COLO829 (cell line): ENCODE data around the gene TCP11L1.
"Not testable (repeated sequence)": the region's sequence is repeated elsewhere in the genome, so short reads cannot be mapped to it uniquely, and the experiment has no call there.

Experiments used
- DNase-seq: peaks from one replicate; pipeline ENCODE4 v3.0.0; 2012; ENCODE audit warnings: low spot score

TCP11L1 gene

DNA sequence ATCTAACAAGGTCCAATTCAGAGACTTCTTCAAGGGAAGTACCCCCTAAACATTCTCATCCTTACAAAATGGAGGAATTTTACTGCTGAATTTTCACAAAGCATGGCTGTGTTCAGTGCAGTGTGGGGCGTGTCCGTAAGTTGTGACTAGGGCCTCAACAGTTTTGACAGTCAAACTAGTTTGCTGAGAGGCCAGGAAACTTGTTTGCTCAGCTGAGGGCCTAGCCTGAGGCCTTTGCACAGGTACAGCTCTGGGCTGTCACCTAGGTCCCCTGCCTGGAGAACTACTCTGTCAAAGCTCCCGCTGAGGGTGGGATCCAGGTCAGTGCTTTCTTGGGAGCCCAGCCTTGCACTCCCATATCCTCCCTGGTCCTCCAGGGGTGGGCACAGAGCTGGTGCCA, 27.9 kb downstream of the TCP11L1 start:
- no peak for DNase-seq

DNA sequence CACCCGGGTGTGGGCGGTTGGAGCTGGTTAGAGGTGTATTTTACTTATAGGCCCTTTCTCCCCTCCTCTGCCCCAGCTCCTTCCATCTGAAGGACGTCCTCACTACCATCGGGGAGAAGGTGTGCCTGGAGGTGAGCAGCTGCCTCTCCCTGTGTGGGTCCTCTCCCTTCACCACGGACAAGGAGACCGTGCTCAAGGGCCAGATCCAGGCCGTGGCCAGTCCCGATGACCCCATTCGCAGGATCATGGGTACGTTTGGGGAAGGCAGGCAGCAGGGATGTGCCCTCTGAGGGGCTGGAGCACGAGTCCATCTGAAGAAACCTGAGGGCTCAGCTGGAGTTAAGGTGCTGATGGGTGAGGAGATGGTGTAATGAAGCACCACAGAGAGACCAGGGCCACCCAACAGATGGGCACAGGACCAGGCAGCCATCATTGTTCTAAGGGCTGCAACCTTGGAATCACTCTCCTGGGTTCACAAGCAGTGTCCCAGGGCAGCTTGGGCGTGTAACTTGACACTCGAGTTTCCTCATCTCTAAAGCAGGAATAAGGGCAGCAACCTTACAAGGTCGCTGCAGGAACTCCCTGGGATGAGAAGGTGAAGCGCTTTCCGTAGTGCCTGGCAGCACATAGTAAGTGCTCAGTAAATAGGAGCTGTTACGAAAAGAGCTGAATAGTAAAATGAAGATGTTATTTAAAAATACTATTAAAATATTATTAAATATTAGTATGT, 29.4 kb downstream of the TCP11L1 start:
- DNase-seq: no peak

GRCh38 chr11:33072465-33072864, 33.1 kb downstream of the TCP11L1 start:
- no peak for DNase-seq

- DNase-seq: no peak
These were observed 44.5 kb downstream of the TCP11L1 start for GRCh38 chr11:33083918-33084317.

GRCh38 chr11:33086017-33086416, 46.6 kb downstream of the TCP11L1 start:
- no peak for DNase-seq

DNA sequence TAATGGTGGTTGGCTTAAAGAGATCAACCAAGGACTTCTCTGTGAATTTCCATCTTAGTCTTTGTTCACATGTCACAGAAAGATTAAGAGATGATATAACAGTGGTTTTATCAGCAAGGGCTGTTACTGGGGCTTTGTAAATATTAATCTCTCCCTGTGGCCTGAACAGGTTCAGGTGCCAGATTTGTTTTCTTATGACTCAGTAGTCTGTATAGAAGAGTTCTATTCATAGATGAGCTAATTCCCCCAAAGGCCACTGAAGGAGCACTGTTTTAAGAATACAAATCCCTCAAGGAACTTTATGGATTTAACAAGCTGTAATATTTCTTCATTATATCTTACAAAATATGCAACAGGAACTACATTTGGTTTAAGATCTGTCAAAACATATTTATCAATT, 50.4 kb downstream of the TCP11L1 start:
- DNase-seq: no peak

GRCh38 chr11:33094157-33094556, 54.8 kb downstream of the TCP11L1 start:
- no peak for DNase-seq

DNA sequence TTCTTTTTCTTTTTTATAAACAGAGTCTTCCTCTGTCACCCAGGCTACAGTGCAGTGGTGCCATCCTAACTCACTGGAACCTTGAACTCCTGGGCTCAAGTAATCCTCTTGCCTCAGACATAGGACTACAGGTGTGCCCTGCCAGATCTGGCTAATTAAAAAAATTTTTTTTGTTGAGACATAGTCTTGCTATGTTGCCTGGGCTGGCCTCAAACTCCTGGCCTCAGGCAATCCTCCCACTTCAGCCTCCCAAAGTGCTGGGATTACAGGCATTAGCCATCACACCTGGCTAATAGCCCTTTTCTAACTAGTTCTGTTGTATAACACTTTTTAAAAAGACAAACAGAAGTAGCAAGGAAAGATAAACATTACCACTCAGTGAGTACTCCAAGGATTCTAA, 64.5 kb downstream of the TCP11L1 start:
- DNase-seq: no peak

DNA sequence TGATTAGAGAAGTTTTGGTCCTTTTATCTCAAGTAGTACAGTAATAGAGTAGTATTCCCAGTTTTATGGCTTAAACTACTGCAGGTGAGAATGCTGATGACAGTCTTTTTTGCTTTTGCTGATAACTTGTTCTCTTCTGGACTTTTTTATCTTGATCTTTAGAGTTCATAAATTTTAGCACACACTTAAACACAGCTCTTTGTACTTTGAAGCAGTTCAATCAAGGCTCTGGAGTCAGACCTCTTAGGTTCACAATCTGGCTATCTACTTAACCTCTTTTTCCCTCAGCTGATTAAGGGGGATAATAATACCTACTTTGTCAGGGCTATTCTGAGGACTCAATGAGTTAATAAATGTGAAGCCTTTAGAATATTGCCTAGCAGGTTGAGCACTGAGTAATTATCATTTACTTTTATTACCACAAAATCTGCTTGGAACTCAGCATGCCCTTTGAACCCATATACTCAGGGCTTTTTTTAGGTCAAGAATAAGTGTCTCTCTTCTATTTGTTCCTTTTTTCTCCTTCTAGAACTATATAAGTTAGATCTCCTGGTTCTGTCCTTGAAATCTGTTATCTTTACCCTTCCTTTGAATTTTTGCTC, 70.0 kb downstream of the TCP11L1 start:
- DNase-seq: no peak

DNA sequence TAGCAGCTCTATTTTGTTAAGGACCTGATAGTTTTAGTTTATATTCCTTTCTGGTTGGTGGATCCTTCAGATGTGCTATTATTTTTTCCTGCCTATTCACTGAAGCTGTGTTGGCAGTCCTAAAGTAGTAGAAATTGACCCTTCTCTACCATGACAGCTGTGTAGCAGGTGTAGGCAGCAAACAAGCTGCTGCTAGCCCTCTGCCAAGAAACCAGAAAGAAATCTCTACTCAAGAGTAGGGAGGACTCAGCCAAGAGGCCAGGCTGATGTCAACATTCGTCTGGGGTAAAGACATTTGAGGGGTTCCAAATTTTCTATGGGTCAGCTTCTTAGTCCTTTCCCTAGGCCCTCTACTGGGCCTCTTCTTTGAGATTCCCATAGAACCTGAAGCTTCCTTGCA, 70.7 kb downstream of the TCP11L1 start:
- DNase-seq: no peak

GRCh38 chr11:33116535-33116934, 77.2 kb downstream of the TCP11L1 start:
- DNase-seq: no peak

- not testable (repeated sequence) for DNase-seq
These were observed 83.3 kb downstream of the TCP11L1 start for GRCh38 chr11:33122696-33123095.
